Vagina (tissue), 2 donors: ENCODE measurements around the gene OR2B2.
A peak's percentile ranks its signal among the peaks of the same experiment; 100 is the strongest.

Experiments used
- POLR2A ChIP-seq, 2 donors: fragments of 450-650 bp; IDR thresholded peaks; one replicate each; pipeline ENCODE4 v1.6.1; 2017; ENCODE audit warnings: antibody characterized with exemption in 2 of 2, mild to moderate bottlenecking in 2 of 2, moderate library complexity in 2 of 2
- POLR2AphosphoS5 ChIP-seq, 2 donors: sonication (generic); formaldehyde crosslinking; IDR thresholded peaks; one replicate each; pipeline ENCODE4 v1.9.0; 2017; ENCODE audit warnings: antibody characterized with exemption in 2 of 2, mild to moderate bottlenecking in 2 of 2, low read depth in 1 of 2; ENCODE audit not compliant: insufficient read depth in 1 of 2

GRCh38 chr6:27893059-27893835, 18.9 kb downstream of the OR2B2 start:
- TF ChIP-seq POLR2AphosphoS5 (IDR thresholded peaks at IDR 0.05; ENCODE audit: insufficient read depth in 1 of 2, low read depth in 1 of 2) (peak; percentile 79 to 88), POLR2A (IDR thresholded peaks at IDR 0.05) (peak in 1 of 2 donors; percentile 61)
